Smooth muscle cell of the brain vasculature (primary cell): ENCODE results near the gene FAM153A.
"Not testable (repeated sequence)": the region's sequence is repeated elsewhere in the genome, so short reads cannot be mapped to it uniquely, and the experiment has no call there.

Source experiments
- DNase-seq: peaks from one replicate; pipeline ENCODE4 v3.0.0-alpha.2; 2012; ENCODE audit warnings: low read depth, low spot score

Gene FAM153A

DNA sequence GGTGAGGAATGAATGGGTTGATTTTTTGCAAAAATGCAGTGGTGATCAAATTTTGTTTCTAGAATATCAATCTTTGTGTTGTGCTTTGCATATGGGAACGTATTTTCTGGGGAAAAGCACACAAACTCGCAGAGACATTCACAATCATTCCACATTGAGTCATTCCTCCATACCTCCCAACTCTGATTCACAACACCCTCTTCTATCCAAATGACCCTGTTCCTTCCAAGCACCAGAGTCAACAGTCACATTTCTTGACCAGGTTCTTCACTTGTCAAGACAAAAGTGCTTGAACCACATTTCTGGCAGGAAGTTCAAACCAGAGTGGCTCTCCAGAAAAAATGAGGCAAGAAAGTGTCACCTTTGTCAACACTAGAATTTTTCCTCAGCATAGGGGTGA, 35.3 kb downstream of the FAM153A start:
- DNase-seq: not testable (repeated sequence)

DNA sequence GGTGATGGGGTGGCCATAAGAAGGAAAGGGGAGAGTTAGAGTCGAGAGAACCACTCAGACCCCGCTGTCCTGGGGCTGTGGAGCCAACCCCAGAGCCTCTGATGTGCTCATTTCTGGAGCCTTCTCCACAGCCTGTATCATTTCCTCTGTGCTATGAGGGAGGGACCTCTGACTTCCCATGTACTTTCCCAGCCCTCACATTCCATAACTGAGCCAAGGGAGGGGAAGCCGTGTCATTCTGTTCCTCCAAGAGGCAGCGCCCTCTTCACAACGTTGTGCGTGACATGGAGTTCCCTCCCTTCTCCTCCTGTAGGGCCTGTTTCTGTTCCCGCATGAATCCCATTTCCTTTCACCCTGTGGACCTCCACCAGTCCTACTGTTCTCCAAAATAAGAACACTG, 57.8 kb downstream of the FAM153A start:
- not testable (repeated sequence) for DNase-seq

DNA sequence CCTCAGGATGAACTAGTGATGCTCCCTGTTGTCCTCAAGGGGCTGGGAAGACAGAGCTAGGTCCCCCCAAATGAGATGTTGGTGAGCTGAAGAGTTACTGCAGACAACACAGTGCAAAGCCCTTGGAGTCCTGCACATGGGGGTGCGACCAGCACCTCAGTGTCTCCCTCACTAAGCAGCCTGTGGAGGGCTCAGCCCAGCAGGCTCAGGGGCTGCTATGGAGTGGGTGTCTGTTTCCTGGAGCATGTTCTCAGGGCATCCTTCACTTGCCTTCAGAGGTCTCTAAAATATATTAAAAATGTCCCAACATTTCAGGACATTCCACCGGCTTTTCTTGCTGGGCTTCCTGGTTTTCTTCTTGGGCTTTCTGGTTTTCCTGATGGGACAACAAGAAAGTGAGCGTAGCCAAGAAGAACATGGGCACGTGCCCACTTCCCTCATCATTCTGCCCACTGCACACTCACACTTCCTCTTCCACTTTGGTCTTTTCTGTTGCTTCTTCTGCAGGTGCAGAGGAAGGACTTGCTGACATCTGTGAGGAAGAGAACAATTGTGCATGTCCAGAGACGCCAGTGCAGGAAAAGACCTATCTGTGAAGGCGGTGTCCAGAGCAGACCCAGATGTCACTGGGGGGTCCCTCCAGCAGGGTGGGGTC, 58.7 kb downstream of the FAM153A start:
- not testable (repeated sequence) for DNase-seq

DNA sequence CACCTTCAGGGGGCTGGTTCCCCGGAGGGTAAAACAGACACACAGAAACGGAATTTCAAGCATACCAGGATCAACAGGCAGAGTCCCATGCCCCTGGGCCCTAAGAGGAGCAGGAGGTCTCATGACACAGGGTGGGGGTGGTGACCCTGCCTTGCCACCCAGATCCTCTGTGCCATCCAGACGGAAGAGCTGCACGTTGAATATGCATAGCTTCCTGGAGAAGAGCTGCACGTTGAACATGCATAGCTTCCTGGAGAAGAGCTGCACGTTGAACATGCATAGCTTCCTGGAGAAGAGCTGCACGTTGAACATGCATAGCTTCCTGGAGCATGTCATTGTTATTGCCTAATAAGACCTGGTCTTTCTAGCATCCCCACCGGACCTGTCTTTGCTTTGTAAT, 59.9 kb downstream of the FAM153A start:
- not testable (repeated sequence) for DNase-seq

DNA sequence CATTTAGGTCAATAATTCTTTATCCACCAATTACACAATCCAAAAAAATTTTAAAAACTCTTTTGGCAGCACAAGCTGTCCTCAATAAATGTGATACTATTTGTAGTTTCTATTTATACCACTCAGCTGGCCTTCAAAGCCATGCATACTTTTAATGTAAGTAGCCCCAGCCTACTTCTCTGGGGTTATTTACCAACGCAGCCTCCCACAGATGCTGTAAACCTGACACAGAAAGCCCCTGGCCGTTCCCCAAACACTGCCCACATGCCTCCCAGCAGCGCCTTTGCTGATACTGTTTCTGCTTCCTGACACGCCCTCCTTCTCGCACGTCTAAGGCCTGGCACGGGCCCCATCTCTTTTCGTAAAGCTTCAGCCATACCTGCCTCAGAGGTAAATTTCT, 62.7 kb downstream of the FAM153A start:
- not testable (repeated sequence) for DNase-seq

DNA sequence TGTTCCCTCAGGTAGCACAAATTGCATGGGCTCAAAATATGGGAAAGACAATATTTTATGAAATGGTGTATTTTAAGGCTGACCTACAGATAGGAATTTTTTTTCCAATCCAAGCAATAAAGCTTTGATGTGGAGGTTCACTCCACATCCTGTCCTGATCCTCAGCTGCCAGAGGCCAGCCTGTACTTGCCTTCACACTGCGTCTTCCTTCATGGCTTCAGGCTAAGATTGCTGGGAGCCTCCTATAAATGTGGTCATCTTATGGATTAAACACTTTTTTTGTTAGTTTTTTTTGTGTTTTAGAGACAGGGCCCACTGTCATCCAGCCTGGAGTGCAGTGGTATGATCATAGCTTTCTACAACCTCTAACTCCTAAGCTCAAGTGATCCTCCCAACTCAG, 67.3 kb downstream of the FAM153A start:
- not testable (repeated sequence) for DNase-seq

DNA sequence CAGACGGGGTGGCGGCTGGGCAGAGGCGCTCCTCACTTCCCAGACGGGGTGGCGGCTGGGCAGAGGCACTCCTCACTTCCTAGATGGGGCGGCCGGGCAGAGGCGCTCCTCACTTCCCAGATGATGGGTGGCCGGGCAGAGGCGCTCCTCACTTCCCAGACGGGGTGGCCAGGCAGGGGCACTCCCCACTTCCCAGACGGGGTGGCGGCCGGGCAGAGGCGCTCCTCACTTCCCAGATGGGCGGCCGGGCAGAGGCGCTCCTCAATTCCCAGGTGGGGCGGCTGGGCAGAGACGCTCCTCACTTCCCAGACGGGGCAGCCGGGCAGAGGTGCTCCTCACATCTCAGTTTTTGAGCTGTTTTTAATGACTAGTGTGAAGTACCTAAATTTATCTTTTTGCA, 86.6 kb downstream of the FAM153A start:
- DNase-seq: not testable (repeated sequence)

DNA sequence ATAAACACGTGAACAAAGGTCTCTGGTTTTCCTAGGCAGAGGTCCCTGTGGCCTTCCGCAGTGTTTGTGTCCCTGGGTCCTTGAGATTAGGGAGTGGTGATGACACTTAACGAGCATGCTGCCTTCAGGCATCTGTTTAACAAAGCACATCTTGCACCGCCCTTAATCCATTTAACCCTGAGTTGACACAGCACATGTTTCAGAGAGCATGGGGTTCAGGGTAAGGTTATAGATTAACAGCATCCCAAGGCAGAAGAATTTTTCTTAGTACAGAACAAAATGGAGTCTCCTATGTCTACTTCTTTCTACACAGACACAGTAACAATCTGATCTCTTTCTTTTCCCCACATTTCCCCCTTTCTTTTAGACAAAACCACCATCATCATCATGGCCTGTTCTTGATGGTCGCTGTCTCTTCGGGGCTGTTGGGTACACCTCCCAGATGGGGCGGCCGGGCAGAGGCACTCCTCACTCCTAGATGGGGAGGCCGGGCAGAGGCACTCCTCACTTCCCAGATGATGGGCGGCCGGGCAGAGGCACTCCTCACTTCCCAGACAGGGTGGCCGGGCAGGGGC, 87.3 kb downstream of the FAM153A start:
- DNase-seq: not testable (repeated sequence)

DNA sequence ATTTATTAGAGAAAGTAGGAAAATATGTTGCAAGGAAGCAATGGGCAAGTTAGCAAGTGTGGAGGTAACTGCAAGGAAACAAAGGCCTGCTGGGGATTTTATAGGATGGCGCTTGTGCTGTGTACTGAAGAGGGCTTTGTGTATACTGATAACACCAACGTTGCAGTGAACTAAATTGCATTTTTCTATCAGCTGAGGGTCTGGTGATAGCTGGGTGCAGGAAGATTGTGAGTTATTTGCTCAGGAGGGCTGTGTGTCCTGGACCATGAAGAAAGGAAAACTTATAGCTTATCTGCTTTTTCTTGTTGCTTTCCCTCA, 88.2 kb downstream of the FAM153A start:
- DNase-seq: not testable (repeated sequence)

DNA sequence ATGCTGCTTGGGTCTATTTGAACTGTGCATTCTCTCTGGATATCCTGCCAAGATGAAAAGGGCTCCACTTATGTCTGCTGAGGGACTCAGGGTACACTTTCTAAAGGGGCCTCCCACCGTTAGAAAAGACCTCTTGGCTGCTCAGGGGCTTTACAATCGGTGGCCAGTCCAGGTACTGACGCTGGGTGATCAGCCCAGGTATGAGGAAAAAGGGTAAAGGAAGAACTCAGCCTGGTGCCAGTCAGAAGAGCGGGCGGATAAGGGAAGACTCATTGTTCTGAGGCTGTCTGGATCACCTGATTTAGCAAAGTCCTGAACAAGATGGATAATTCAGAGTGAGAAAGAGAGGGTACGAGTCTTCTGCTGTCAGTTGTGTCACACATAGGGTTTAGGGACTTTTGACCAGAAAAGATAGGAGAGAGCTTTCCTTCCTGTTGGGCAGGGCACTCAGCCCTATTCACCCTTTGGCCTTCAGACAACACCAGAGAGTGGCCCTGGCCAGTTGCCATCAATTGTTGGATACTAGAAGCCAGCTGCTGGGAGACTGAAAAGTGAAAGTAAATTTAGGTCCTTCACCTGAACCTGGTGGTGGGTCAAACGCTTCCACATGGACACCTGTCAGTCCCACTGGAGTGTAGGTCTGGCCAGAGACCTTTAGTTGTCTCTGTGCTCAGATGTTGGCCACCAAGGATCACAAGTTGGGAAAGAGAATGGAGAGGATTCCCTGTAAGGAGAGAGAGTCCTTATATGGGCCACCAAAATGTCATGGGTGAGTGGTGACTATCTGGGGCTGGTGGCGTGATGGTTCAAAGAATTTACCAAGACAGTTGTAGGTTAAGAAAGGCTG, 88.8 kb downstream of the FAM153A start:
- not testable (repeated sequence) for DNase-seq

DNA sequence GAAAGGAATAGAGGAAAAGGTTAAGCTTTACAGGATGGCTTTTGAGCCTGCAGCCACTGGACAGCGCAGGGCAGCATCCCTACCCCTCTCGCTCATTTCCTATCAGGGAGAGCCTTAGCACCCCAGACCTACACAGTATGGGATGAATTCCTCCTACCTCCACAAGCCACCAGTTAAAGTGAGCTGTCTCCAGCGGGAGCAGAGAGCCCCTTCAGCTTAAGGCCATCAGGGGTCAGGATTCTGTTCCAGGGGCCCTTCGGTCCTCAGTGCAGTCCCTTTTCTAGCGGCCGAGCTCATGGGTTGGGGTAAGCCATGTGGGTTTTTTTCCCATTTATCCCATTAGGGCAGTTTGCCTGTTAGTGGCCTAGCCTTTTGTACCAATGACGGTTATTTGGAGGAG, 89.7 kb downstream of the FAM153A start:
- DNase-seq: not testable (repeated sequence)

DNA sequence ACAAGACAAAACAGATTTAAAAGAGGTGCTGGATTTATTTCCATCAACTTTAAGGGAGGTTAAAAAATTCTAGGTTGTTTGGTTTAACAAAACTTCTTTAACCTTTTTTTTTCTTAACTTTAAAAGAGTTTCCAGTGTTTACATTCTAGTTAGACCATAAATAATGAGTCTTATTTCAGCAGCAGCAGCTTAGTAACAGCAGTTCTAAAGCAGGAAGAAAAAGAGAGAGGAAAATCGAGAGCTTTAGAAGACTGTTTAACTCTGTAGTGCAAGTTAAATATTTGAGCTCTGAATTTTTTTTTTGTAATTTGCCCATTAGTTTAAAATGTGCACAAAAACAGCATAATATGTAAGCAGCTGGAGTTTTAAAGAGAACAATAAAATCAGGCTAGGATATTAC, 90.2 kb downstream of the FAM153A start:
- DNase-seq: not testable (repeated sequence)

DNA sequence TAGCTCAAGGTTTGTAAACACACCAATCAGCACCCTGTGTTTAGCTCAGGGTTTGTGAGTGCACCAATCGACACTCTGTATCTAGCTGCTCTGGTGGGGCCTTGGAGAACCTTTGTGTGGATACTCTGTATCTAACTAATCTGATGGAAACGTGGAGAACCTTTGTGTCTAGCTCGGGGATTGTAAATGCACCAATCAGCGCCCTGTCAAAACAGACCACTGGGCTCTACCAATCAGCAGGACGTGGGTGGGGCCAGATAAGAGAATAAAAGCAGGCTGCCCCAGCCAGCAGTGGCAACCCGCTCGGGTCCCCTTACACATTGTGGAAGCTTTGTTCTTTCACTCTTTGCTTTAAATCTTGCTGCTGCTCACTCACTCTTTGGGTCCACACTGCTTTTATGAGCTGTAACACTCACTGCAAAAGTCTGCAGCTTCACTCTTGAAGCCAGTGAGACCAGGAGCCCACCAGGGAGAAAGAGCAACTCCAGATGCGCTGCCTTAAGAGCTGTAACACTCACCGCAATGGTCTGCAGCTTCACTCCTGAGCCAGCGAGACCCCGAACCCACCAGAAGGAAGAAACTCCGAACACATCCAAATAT, 93.6 kb downstream of the FAM153A start:
- not testable (repeated sequence) for DNase-seq

DNA sequence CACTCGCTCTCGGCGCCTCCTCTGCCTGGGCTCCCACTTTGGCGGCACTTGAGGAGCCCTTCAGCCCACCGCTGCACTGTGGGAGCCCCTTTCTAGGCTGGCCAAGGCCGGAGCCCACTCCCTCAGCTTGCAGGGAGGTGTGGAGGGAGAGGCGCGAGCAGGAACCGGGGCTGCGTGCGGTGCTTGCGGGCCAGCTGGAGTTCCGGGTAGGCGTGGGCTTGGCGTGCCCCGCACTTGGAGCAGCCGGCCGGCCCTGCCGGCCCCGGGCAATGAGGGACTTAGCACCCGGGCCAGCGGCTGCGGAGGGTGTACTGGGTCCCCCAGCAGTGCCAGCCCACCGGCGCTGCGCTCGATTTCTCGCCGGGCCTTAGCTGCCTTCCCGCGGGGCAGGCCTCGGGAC, 94.6 kb downstream of the FAM153A start:
- not testable (repeated sequence) for DNase-seq

DNA sequence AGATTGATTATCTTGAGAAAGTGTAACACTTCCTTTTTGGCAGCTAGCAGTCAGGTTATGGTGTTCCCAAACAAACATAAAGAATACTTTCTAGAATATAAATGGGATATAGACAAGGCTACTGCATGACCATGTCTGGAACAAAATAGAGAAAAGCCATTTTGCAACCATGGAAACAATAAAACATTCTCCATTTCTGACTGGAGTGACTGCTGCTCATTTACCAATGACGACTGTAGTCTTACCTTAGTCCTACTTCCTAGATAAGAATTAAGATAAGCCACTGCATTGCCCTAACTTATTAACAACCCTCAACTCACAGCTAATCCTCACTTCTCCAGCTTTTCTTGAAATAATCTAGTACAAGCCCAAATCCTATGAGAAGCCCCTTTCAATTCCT, 100.8 kb downstream of the FAM153A start:
- not testable (repeated sequence) for DNase-seq
